GM23338 (cell line): ENCODE measurements around the gene TNPO3. TPM values are rescaled to one million over a fixed set of nuclear protein-coding genes. Genes with fewer than 3 reads are reported as not detected.

Source experiments
- ATAC-seq: fragments of 200-7000 bp; cut with Tn5 transposase; 3 replicates; pipeline ENCODE4 v1.9.1; 2020
- DNase-seq: peaks from one replicate; pipeline ENCODE4 v3.0.0-alpha.2; 2015; ENCODE audit warnings: low spot score
- H2AFZ ChIP-seq: fragments of 200-600 bp; sonication (generic); 2 replicates; pipeline ENCODE4 v1.8.0; 2016; ENCODE audit warnings: antibody characterized with exemption, mild to moderate bottlenecking, moderate library complexity
- H3F3A ChIP-seq: fragments of 200-600 bp; sonication (generic); replicated peaks from 2 replicates; pipeline ENCODE4 v1.8.0; 2017; ENCODE audit warnings: antibody characterized with exemption, mixed run types, low read depth
- H3K27ac ChIP-seq: fragments of 200-600 bp; sonication (generic); 2 replicates; pipeline ENCODE4 v1.6.1; 2016; ENCODE audit warnings: low read depth
- H3K27me3 ChIP-seq: fragments of 200-600 bp; sonication (generic); 2 replicates; pipeline ENCODE4 v1.8.0; 2016; ENCODE audit warnings: mild to moderate bottlenecking, mixed run types, moderate library complexity; ENCODE audit not compliant: insufficient read depth
- H3K36me3 ChIP-seq: fragments of 200-600 bp; sonication (generic); 2 replicates; pipeline ENCODE4 v1.8.0; 2016; ENCODE audit warnings: mild to moderate bottlenecking; ENCODE audit not compliant: insufficient read depth
- H3K4me1 ChIP-seq: fragments of 200-600 bp; sonication (generic); 2 replicates; pipeline ENCODE4 v1.8.0; 2016; ENCODE audit warnings: mild to moderate bottlenecking, moderate library complexity; ENCODE audit not compliant: insufficient read depth
- H3K4me2 ChIP-seq: fragments of 200-600 bp; sonication (generic); 2 replicates; pipeline ENCODE4 v1.7.1; 2017; ENCODE audit warnings: mixed run types
- H3K4me3 ChIP-seq: fragments of 200-600 bp; sonication (generic); 2 replicates; pipeline ENCODE4 v1.6.1; 2016; ENCODE audit warnings: mixed run types
- H3K79me2 ChIP-seq: fragments of 200-600 bp; sonication (generic); replicated peaks from 2 replicates; pipeline ENCODE4 v1.8.0; 2017; ENCODE audit warnings: mild to moderate bottlenecking; ENCODE audit not compliant: insufficient read depth
- H3K9me2 ChIP-seq: fragments of 200-600 bp; sonication (generic); 2 replicates; pipeline ENCODE4 v1.8.0; 2017; ENCODE audit not compliant: insufficient read depth
- H4K20me1 ChIP-seq: fragments of 200-600 bp; sonication (generic); replicated peaks from 2 replicates; pipeline ENCODE4 v1.8.0; 2017; ENCODE audit warnings: mild to moderate bottlenecking; ENCODE audit not compliant: insufficient read depth
- H3K27ac Mint-ChIP-seq: 2 replicates; pipeline ENCODE4 v1.8.0; 2020; ENCODE audit warnings: inconsistent platforms, mild to moderate bottlenecking, moderate library complexity, mixed read lengths
- H3K27me3 Mint-ChIP-seq: 3 replicates; pipeline ENCODE4 v1.8.0; 2022; ENCODE audit warnings: low read depth, mild to moderate bottlenecking, moderate library complexity, mixed read lengths, inconsistent platforms; ENCODE audit not compliant: insufficient read depth, poor library complexity
- H3K36me3 Mint-ChIP-seq: 3 replicates; pipeline ENCODE4 v1.8.0; 2021; ENCODE audit warnings: low read depth, mild to moderate bottlenecking, inconsistent platforms, moderate library complexity, mixed read lengths
- H3K4me1 Mint-ChIP-seq: 3 replicates; pipeline ENCODE4 v1.8.0; 2020; ENCODE audit warnings: mild to moderate bottlenecking, inconsistent platforms, mixed read lengths
- H3K4me3 Mint-ChIP-seq: 3 replicates; pipeline ENCODE4 v1.8.0; 2021; ENCODE audit warnings: moderate library complexity, mild to moderate bottlenecking, inconsistent platforms, mixed read lengths
- H3K9me3 Mint-ChIP-seq: 3 replicates; pipeline ENCODE4 v1.8.0; 2020; ENCODE audit warnings: moderate library complexity, mild to moderate bottlenecking, inconsistent platforms, mixed read lengths
- CREB1 ChIP-seq: fragments of 250-450 bp; sonication (Bioruptor Pico); IDR thresholded peaks from 2 replicates; pipeline ENCODE4 v1.5.0; 2020; ENCODE audit warnings: low read depth, mild to moderate bottlenecking, moderate library complexity
- CTCF ChIP-seq, 2 experiments: fragments of 200-600 bp in 1 of 2; sonication (generic) in 1 of 2; conservative IDR thresholded peaks; 2 replicates each; pipeline versions ENCODE4 v1.5.1 to v1.6.1; 2016 to 2017; ENCODE audit warnings: antibody characterized with exemption in 2 of 2, low read depth in 2 of 2, mild to moderate bottlenecking in 2 of 2, moderate library complexity in 1 of 2
- ETS1 ChIP-seq: IDR thresholded peaks from 2 replicates; pipeline ENCODE4 v1.6.1; 2016; ENCODE audit warnings: antibody characterized with exemption
- EZH2 ChIP-seq: fragments of 200-600 bp; sonication (generic); IDR thresholded peaks from one replicate; pipeline ENCODE4 v1.8.0; 2017; ENCODE audit warnings: antibody characterized with exemption, mild to moderate bottlenecking, low read depth; ENCODE audit not compliant: unreplicated experiment
- EZH2phosphoT487 ChIP-seq: fragments of 200-600 bp; sonication (generic); IDR thresholded peaks from one replicate; pipeline ENCODE4 v1.8.1; 2018; ENCODE audit warnings: antibody characterized with exemption; ENCODE audit not compliant: unreplicated experiment
- JUNB ChIP-seq: IDR thresholded peaks from one replicate; pipeline ENCODE4 v1.6.1; 2016; ENCODE audit warnings: antibody characterized with exemption; ENCODE audit not compliant: unreplicated experiment
- NANOG ChIP-seq: IDR thresholded peaks from 2 replicates; pipeline ENCODE4 v1.6.1; 2016; ENCODE audit warnings: antibody characterized with exemption, borderline replicate concordance
- REST ChIP-seq: IDR thresholded peaks from one replicate; pipeline ENCODE4 v1.6.1; 2018; ENCODE audit warnings: antibody characterized with exemption; ENCODE audit not compliant: unreplicated experiment
- STAT1 ChIP-seq: IDR thresholded peaks from one replicate; pipeline ENCODE4 v1.6.1; 2016; ENCODE audit warnings: antibody characterized with exemption; ENCODE audit not compliant: unreplicated experiment
- ZNF331 ChIP-seq: fragments of 250-450 bp; sonication (Bioruptor Pico); IDR thresholded peaks from 2 replicates; pipeline ENCODE4 v1.5.0; 2020; ENCODE audit warnings: low read depth, mild to moderate bottlenecking, moderate library complexity
- polyA plus RNA-seq: library from polyadenylated mRNA; unstranded; fragments of >200 nt; fragmentation: Nextera tagmentation; extraction: Ambion mirVana; gene quantifications from 2 replicates; pipeline ENCODE4 v1.2.1, GENCODE V29; 2016
- total RNA-seq: library from RNA; depleted of rRNA; stranded (reverse); fragments of >200 nt; shearing (Covaris generic); gene quantifications from 2 replicates; pipeline ENCODE4 v1.2.3, GENCODE V29; 2014

Gene TNPO3
- total and polyA plus RNA-seq, 2 experiments from 2014 or later = 38.2 to 127 TPM

GRCh38 chr7:128906766-128907559, 147.9 kb downstream of the TNPO3 start:
- Histone ChIP-seq H3K9me2 (no peaks in the 10 kb centered on the region), H3K4me2 (no peak overlapping the region), H2AFZ (no peak overlapping the region), H3K36me3 (no peaks in the 10 kb centered on the region), H3K4me3 (no peak overlapping the region), H3K79me2 (no peaks in the 10 kb centered on the region), H3K4me1 (peaks cover 18% of the 10 kb centered on the region), H4K20me1 (no peaks in the 10 kb centered on the region), H3K27ac (no peak overlapping the region), H3K27me3 (peaks cover 46% of the 10 kb centered on the region), H3F3A (peaks cover 4% of the 10 kb centered on the region)
- Mint-ChIP-seq H3K27me3 (peaks cover 33% of the 10 kb centered on the region), H3K27ac (no peak overlapping the region), H3K9me3 (no peaks in the 10 kb centered on the region), H3K36me3 (no peaks in the 10 kb centered on the region; the same call in 2 of the 3 replicates), H3K4me3 (no peak overlapping the region), H3K4me1 (peaks cover 23% of the 10 kb centered on the region)
- ATAC-seq = no peak
- no peak for TF ChIP-seq ETS1
- TF ChIP-seq NANOG = no peak
- TF ChIP-seq STAT1 = no peak
- no peak for TF ChIP-seq CREB1 (CRISPR knock-in tag)
- DNase-seq = no peak

- Histone ChIP-seq H3K27ac (no peak overlapping the region), H3K4me3 (no peak overlapping the region), H4K20me1 (no peaks in the 10 kb centered on the region), H3K27me3 (peaks cover 38% of the 10 kb centered on the region), H2AFZ (no peak overlapping the region), H3K9me2 (no peaks in the 10 kb centered on the region), H3K4me1 (peaks cover 10% of the 10 kb centered on the region), H3K4me2 (no peak overlapping the region), H3F3A (no peaks in the 10 kb centered on the region), H3K36me3 (no peaks in the 10 kb centered on the region), H3K79me2 (no peaks in the 10 kb centered on the region)
- H3K27me3 Mint-ChIP-seq = peaks cover 30% of the 10 kb centered on the region
- H3K36me3 Mint-ChIP-seq = no peaks in the 10 kb centered on the region; the same call in 2 of the 3 replicates
- ATAC-seq (no peak), DNase-seq (no peak)
- H3K4me3 Mint-ChIP-seq = no peak overlapping the region
- H3K9me3 Mint-ChIP-seq = no peaks in the 10 kb centered on the region
- H3K4me1 Mint-ChIP-seq = peaks cover 15% of the 10 kb centered on the region
- H3K27ac Mint-ChIP-seq = no peak overlapping the region
- TF ChIP-seq REST (no peak), CTCF (conservative IDR thresholded peaks at IDR 0.05; ENCODE audit: low read depth in 2 of 2) (no peak), JUNB (no peak), EZH2phosphoT487 (no peak), EZH2 (no peak), ZNF331 (CRISPR knock-in tag) (no peak), NANOG (no peak), ETS1 (no peak)
Observed at GRCh38 chr7:128906001-128906765, 148.7 kb downstream of the TNPO3 start.
